Activated CD8-positive, alpha-beta memory T cell treated with anti-CD3 and anti-CD28 coated beads, Interleukin-2, amount 50 U/mL, for 4 hours (primary cell): ENCODE results near the gene NVL.
"Not testable (repeated sequence)": the region's sequence is repeated elsewhere in the genome, so short reads cannot be mapped to it uniquely, and the experiment has no call there.

Experiments used
- DNase-seq: peaks from one replicate; pipeline ENCODE4 v3.0.0-alpha.2; 2020

The NVL gene

DNA sequence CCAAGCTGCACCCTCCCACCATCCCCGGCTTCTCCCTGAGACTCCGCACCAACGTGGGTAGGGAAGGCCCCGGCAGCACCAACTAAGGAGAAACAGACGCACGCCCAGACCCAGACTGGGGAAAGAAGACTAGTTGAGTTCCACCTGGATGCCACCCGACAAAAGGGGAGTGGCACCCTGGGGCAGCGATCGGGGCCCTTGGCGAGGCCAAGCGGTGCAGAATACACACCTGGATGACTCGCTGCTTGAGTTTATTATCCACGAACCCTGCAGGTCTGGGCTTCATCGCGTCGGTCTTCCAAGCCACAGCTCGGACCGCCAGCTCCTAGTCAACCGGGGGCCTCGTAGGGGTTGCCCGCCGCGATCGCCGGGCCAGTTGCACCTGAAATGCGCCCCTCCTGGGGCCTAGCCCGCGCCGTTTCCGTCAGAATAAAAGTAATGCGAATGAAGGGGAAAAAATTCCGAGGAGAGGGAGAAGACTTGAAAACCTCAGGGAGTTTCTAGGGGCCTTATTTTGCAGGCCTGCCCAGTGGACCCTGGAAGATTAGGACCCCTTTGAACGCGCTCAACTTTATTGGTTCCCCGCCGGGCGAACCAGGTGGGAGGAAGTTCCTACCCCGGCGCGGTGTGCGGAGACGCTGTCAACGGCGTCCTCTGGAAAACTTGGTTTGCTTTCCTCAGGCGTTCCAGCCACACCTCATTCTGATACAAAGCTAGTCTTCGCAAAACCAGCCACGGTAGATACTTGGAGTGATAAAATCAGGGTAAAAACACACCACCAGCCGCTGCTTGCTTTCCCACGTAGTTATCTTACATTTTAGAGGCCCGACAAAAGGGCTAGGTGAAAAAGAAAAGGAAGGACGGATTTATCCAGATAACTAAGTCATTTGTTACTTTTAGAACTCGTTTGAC, at the start of gene NVL:
TSS of gene NVL (minus strand) at position 331 of the 912 bp plus-strand sequence. CDS start at position 286, 45 bp downstream.
- peak; percentile 75 for DNase-seq

DNA sequence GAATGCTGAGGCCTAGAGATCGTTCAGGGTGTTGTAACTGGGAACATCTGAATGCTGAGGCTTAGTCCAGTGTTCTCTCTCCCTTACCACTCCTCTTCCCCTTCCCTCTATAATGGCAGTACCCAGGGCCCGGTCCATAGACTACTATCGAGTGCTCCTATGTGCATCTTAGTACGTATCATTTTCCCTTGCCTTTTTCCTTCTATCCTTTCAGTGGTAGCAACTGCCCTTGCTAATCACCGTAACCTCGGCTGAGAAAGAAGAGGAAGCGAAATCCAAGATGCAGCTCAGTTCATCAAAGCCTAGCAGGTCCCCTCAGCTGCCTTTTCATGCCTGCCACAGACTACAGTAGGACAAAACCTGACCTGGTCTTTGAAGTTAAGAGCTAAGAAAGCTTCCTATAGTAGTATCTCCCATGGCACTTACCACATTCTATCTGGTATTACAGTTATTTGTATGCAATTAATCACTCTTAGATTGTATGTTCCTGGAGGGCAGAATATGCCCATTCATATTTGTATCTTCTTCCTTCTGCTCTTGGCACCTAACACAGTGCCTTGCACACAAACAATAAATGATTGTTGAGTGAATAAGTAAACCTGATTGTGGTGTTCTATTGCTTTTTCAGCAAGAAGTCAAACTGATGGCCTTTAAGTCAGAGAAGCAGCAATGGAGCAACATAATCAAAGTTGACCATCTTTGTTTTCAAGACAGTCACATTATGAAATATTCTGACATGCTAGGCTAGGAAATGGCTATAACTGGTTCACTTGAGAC, 49.1 kb upstream of the NVL start:
- DNase-seq = no peak

DNA sequence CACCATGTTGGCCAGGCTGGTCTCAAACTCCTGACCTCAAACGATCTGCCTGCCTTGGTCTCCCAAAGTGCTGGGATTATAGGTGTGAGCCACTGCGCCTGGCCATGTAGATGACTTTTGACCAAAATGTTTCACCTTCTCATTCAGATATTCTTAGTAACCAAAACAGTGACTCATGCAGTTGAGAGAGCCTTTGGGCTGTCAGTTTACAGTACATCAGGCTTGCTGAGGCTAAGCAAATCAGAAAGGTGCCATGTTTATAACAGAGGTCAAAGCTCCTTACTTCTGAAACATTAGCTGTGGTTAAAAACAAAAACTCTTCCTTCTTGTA, 47.7 kb upstream of the NVL start:
- no peak for DNase-seq

DNA sequence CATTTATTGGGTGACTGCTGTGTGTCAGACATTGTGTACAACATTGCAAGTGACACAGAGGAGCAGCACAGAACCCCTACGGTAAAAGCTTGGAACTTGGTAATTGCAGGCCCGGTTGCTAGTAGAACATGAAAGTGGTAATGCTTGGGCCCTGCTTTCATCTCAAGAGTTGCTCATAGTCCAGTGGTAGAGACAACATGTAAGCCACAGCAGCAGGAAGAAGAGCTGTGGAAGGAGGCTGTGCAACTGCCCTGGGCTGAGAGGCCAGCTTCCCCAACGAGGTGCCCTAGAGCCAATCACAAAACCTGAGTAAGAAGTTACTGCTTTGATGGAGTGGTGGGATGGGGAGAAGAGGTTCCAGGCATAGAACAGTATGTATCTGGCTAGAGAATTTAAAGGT, 45.1 kb upstream of the NVL start:
- no peak for DNase-seq

GRCh38 chr1:224373008-224373590, 43.1 kb upstream of the NVL start:
- DNase-seq = no peak

DNA sequence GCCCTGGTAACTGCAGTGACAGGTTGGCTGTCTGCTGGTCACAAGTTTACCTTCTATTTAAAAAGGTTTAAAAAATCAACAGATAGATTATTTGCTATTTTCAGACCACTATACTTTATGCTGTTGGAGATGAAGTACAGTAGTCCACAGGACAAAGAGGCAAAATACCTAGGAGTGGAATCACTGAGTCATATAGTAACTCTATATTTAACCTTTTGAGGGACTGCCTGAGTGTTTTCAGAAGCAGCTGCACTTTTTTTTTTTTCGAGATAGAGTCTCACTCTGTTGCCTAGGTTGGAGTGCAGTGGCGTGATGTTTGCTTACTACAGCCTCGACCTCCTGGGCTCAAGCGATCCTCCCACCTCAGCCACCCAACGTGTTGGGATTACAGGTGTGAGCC, 38.4 kb upstream of the NVL start:
- DNase-seq = no peak

- DNase-seq = no peak
Observed at GRCh38 chr1:224359207-224359606, 29.2 kb upstream of the NVL start.

DNA sequence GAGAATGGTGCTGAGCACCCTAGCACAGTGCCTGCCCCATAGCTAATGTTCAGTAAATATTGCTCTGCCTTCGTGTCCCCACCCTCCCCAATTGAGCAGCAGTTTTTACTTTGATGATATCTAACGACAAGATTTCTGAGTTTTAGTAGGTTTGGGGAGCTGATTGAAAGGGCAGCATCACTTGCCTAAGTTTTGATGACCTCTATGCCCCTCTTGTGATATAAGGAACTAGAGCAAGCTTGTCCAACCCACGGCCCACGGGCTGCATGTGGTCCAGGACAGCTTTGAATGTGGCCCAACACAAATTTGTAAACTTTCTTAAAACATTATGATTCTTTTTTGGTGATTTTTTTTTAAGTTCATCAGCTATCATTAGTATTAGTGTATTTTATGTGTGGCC, 28.3 kb upstream of the NVL start:
- no peak for DNase-seq

DNA sequence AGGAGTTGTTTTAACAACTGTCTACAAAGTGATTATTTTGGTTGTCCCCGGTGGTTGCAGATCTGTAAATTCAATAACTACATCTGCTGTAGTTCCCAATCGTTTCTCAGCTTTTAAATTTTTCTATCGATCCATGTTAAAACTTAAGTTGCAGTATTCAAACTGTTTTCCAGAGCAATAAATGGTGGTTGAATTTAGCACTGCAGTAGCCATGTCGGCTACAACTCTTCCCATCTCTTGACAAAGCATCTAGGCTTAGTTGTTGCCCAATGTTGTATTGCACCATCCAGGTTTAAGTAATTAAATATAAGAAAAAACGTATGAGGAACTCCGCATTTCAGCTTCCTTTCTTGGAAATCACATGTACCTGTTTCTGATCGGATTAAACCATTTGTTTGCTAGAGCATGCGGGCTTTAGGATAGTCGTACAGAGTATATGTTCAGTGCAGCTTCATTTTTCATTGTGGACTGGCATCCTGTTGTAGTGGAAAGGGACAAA, 27.7 kb upstream of the NVL start:
- no peak for DNase-seq

- DNase-seq = peak; percentile 85
Observed at GRCh38 chr1:224356685-224357625, 27.0 kb upstream of the NVL start, which contains the start of gene CNIH4. Gene CNIH4 (plus strand): TSS chr1:224356879. CDS start chr1:224356925, 46 bp downstream.

DNA sequence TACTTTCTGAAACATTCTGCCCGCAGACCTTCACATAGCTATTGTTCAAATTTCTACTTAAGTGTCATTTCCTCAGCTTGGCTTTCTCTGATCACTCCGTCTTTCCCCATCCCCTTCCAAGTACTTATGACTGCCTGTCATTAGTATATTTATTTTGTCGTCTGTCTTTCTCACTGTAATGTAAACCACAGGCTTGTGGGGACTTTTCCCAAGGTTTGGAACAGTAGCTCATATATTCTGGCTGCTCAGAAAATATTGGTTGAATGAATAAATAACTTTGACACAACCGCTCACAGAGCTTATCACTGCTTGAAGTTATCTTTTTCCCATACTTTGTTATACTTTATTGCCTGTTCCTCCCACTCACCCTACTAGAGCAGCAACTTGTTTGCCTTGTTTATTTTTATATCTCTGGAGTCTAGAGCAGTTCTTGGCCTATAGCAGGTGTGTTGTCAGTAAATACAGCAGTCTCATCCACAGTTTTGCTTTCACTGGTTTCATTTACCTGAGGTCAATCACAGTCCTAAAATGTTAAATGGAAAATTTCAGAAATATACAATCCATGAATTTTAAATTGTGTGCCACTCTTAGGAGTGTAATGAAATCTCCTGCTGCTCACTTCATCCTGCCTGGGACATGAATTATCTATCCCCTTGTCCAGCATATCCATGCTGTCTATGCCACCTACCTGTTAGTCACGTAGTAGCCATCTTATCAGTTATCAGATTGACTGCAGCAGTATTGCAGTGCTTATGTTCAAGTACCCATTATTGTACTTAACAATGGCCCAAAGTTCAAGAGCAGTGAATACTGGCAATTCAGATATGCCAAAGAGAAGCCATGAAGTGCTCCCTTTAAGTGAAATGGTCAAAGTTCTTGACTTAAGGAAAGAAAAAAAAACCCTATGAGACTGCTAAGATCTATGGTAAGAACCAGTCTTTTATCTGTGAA, 24.3 kb upstream of the NVL start:
- DNase-seq = no peak

- DNase-seq = not testable (repeated sequence)
Observed at GRCh38 chr1:224352436-224353085, 22.6 kb upstream of the NVL start.

DNA sequence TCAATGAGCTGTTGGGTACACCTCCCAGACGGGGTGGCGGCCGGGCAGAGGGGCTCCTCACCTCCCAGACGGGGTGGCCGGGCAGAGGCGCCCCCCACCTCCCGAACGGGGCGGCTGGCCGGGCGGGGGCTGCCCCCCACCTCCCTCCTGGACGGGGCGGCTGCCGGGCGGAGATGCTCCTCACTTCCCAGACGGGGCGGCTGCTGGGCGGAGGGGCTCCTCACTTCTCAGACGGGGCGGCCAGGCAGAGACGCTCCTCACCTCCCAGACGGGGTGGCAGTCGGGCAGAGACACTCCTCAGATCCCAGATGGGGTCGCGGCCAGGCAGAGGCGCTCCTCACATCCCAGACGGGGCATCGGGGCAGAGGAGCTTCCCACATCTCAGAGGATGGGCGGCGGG, 19.7 kb upstream of the NVL start:
- not testable (repeated sequence) for DNase-seq

DNA sequence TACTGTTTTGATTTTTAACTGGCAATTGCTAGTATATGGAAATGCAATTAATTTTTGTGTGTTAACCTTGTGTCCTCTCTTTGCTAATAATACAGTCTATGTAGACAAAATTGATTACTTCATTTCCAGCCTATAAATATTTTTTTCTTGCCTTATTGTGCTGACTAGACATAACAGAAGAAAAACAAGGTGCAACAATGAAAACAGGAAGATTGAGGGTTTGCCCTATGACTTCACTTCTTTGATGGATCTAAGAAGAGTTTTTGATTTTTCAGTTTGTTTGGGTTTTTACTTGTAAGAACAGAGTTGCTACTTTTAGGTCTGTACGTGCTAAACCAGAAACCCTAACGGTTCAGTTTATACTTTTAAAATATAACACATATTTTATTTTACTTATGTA, 18.2 kb upstream of the NVL start:
- no peak for DNase-seq

- DNase-seq = no peak
Observed at GRCh38 chr1:224343679-224344078, 13.7 kb upstream of the NVL start.

DNA sequence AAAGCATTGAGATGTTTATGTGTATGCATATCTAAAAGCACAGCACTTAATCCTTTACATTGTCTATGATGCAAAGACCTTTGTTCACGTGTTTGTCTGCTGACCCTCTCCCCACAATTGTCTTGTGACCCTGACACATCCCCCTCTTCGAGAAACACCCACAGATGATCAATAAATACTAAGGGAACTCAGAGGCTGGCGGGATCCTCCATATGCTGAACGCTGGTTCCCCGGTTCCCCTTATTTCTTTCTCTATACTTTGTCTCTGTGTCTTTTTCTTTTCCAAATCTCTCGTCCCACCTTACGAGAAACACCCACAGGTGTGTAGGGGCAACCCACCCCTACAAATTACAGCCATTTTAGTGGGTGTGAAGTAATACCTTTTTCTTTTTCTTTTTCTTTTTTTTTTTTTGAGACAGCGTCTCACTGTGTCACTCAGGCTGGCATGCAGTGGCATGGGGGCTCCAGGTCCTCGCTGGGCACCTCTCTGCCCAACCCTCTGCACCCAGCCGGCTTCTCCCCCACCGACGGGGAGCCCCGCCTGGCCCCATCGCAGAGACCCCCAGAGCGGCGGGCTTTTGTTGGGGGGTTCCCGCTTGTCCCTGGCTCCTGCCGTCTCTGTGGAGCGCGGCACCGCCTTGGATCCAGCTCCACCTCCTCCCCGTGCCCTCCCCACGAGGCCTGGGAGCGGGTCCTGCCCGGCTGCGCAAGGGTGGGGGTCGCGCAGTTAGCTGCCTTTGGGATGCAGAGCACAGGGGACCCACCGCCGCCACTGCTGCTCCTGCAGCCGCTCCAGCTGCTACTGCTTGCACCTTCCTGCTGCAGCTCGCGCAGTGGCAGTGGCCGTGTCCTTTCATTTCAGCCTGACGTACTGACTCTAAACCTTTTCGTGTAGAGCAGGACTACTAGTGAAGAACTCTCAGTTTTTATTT, 10.7 kb upstream of the NVL start:
- peak; percentile 34 for DNase-seq

DNA sequence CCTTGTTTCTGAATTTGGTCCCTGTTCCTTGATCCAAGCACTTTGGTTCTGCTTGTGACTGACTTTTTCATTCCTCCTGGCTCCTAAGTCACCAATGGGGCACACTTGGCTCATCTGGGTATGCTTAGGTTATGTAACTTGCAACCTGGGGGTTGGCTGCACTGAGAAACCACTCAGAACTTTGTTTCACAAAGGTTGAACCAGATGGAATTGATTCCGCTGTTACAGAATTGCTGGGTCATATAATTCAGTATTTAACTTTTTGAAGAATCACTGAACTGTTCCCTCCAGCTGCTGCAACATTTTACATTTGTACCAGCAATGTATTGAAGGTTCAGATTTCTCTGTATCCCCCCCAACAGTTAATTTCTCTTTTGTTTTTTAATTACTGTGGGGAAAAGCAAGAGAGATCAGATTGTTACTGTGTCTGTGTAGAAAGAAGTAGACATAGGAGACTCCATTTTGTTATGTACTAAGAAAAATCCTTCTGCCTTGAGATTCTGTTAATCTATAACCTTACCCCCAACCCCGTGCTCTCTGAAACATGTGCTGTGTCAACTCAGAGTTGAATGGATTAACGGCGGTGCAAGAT, 9.6 kb upstream of the NVL start:
- DNase-seq = no peak

GRCh38 chr1:224338150-224338838, 8.3 kb upstream of the NVL start:
- no peak for DNase-seq
